Tibial nerve (tissue), 3 donors: ENCODE results near the gene HMCN2.

Experiments used
- EP300 ChIP-seq, 2 donors: sonication (generic); formaldehyde crosslinking; IDR thresholded peaks; one replicate each; pipeline ENCODE4 v1.6.1; 2017; ENCODE audit warnings: antibody characterized with exemption in 2 of 2, mild to moderate bottlenecking in 1 of 2
- POLR2A ChIP-seq, 2 donors: fragments of 450-650 bp; IDR thresholded peaks; one replicate each; pipeline ENCODE4 v1.6.1; 2017; ENCODE audit warnings: antibody characterized with exemption in 2 of 2, mild to moderate bottlenecking in 2 of 2, moderate library complexity in 2 of 2

DNA sequence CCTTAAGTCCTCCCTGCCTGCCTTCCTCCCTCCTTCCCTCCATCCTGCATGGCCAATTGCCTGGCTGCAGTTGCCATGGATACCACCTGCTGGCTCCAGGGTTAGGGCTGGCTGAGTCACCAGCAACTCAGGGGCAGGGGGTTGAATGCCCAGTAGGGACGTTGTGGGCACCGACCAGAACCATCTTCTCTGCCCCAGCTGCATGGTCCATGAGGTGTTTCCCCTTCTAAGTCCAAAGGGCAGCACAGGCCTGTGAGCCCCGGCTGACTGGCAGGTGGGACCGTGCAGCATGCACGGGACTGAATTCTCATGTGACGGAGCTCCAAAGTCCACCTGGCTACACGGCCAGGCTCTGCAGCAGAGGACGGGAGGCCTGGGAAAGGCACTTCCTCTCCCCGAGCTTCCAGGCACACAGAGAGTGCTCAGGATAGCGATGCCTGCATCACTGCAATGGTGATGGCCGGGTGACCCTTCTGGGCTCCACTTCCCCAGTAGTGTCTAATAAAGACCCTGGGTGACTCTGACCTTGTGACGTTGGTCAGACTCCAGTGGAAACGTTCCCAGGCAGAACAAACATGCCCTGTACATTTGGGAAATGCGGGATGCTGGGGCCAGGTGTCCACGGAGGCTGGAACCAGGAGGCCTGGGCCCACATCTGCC lies 184.9 kb downstream of the HMCN2 start:
- no peak for TF ChIP-seq EP300 (IDR thresholded peaks at IDR 0.05)
- TF ChIP-seq POLR2A (IDR thresholded peaks at IDR 0.05): no peak
